ENCODE data around the gene MSH5. TPM values are rescaled to one million over a fixed set of nuclear protein-coding genes. Genes with fewer than 3 reads are reported as not detected.
A peak's percentile ranks its signal among the peaks of the same experiment; 100 is the strongest.

The MSH5 gene
- total and polyA plus RNA-seq, 2 of the 13 experiments (the other 11 are each of a cell fraction or from before 2014, with no cell fraction given): 10.2 to 38.7 TPM

DNA sequence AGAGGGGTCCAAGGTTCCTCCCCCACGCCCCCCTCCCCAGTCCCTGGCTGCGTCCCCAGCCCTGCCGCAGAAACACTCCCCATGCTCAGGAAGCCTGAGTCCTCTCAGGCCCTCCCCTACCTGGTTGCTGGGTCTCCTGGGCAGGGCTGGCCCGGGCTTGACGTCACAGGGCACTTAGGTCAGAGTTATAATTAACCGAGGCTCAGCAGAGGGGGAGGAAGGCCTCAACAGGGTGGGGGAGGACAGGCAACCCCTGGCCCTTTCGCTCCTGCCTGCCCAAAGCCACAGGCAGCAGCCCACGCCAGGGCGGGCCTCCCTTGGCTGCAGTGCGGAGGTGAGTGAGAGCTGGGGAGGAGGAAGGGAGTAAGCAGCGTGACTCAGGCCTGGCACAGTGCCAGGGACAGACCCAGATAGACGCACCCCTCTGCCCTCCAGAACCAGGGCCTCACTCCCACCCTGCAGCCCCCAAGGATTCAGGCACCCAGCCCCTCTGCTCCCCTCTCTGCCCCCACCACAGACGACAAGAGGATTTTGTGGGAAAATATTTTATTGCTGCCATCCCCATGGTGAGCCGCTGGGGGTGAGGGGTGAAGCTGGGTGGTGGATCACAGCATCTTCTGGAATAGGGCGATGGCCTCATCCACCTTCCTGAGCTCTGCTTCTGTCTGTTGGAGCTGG, 37.3 kb downstream of the MSH5 start, which contains the start of gene VWA7:
TSS of gene VWA7 (minus strand) at position 340 of the 678 bp plus-strand sequence. CDS start 549 bp downstream, outside the sequence.
- H3K9ac ChIP-seq (ENCODE audit: insufficient read depth, low read depth, low read length): peak within 1 kb of the TSS; percentile 62
- peak within 1 kb of the TSS; percentile 88 for H3K4me2 ChIP-seq (ENCODE audit: low read depth, low read length)
- no peaks in the 10 kb centered on the region for H3K79me2 ChIP-seq (ENCODE audit: insufficient read depth, low read length)
- no peaks in the 10 kb centered on the region for H3K9me3 ChIP-seq (ENCODE audit: low read length)
- peak; percentile 85 for DNase-seq (ENCODE audit: low spot score)
- H3K4me1 ChIP-seq (ENCODE audit: insufficient read depth, low read length): peaks cover 57% of the 10 kb centered on the region
- no peak within 1 kb of the TSS for H2AFZ ChIP-seq (ENCODE audit: low read length)
- peak within 1 kb of the TSS; percentile 45 to 72 (median 48) for H3K4me3 ChIP-seq (replicated peaks in 1 of 3; ENCODE audit: insufficient read depth in 1 of 3, low read depth in 2 of 3, low read length in 3 of 3)
- peaks cover 23 to 27% of the 10 kb centered on the region in 2 experiments for H3K36me3 ChIP-seq (replicated peaks in 1 of 2; ENCODE audit: control insufficient read depth in 1 of 2, insufficient read depth in 2 of 2, low read length in 2 of 2)
- BruUV-seq (replicated peaks): no TSS peak
- peak within 1 kb of the TSS; percentile 70 for H3K27ac ChIP-seq (ENCODE audit: extremely low read length, insufficient read depth, low read length)
- ChIA-PET POLR2A (interaction anchor here (0.9 to 8.2 kb wide), 25 partner anchors 10 to 235 kb away, joined by 3 to 66 read pairs (median 6); partner anchors contain the start of genes BAG6, C6orf47, CLIC1 and DDX39B), CTCF (ENCODE audit: low intra/inter-chr PET ratio, low total read pairs) (no interaction called here)
- whole genome bisulfite sequencing (ENCODE audit: low lambda C conversion rate): 17% methylated on average over 13 of the region's 15 CpGs
- FAIRE-seq: peak; percentile 86
- no peaks in the 10 kb centered on the region for H4K20me1 ChIP-seq (ENCODE audit: insufficient read depth, low read length)
- peak; percentile 65 for ATAC-seq
- in situ Hi-C loops (cut with HindIII; ENCODE audit: extremely low pct_ligation_motif_present, low pct_unique_long_range_greater_than_20kb): no loop called here
- intact Hi-C loops (cut with micrococcal nuclease; ENCODE audit: unreplicated experiment): loop anchor here (10.0 kb wide), 1 partner anchor 148 kb away; the partner anchor contains the start of gene C2
- H3K27me3 ChIP-seq (ENCODE audit: control insufficient read depth in 1 of 2, insufficient read depth in 2 of 2, low read length in 2 of 2): no peaks in the 10 kb centered on the region
- TF ChIP-seq NCOA5 (CRISPR knock-in tag; IDR thresholded peaks at IDR 0.05) (no peak), KLF16 (CRISPR knock-in tag; IDR thresholded peaks at IDR 0.05) (peak in 1 of 2 experiments; percentile 77; a peak in 2 of 4 replicates), SAP130 (CRISPR knock-in tag; IDR thresholded peaks at IDR 0.05; ENCODE audit: low read depth) (peak; percentile 88), FOXC1 (CRISPR knock-in tag; IDR thresholded peaks at IDR 0.05; ENCODE audit: borderline replicate concordance) (peak; percentile 86; the same call in 1 of the 2 replicates), RFX1 (IDR thresholded peaks at IDR 0.05) (no peak), ZNF530 (CRISPR knock-in tag; IDR thresholded peaks at IDR 0.05; ENCODE audit: low read depth) (no peak), ZSCAN21 (CRISPR knock-in tag; IDR thresholded peaks at IDR 0.05; ENCODE audit: borderline replicate concordance) (peak; percentile 35; the same call in 1 of the 2 replicates), KDM3A (CRISPR knock-in tag; IDR thresholded peaks at IDR 0.05; ENCODE audit: low read depth) (peak; percentile 72; the same call in 1 of the 2 replicates), JARID2 (CRISPR knock-in tag; IDR thresholded peaks at IDR 0.05; ENCODE audit: insufficient replicate concordance) (no peak), CC2D1A (CRISPR knock-in tag; IDR thresholded peaks at IDR 0.05) (no peak)
- TF ChIP-seq, protein P1, sequence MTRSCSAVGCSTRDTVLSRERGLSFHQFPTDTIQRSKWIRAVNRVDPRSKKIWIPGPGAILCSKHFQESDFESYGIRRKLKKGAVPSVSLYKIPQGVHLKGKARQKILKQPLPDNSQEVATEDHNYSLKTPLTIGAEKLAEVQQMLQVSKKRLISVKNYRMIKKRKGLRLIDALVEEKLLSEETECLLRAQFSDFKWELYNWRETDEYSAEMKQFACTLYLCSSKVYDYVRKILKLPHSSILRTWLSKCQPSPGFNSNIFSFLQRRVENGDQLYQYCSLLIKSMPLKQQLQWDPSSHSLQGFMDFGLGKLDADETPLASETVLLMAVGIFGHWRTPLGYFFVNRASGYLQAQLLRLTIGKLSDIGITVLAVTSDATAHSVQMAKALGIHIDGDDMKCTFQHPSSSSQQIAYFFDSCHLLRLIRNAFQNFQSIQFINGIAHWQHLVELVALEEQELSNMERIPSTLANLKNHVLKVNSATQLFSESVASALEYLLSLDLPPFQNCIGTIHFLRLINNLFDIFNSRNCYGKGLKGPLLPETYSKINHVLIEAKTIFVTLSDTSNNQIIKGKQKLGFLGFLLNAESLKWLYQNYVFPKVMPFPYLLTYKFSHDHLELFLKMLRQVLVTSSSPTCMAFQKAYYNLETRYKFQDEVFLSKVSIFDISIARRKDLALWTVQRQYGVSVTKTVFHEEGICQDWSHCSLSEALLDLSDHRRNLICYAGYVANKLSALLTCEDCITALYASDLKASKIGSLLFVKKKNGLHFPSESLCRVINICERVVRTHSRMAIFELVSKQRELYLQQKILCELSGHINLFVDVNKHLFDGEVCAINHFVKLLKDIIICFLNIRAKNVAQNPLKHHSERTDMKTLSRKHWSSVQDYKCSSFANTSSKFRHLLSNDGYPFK (CRISPR knock-in tag; IDR thresholded peaks at IDR 0.05; ENCODE audit: borderline replicate concordance): no peak; the same call in 1 of the 2 replicates
- TF ChIP-seq, protein P2, sequence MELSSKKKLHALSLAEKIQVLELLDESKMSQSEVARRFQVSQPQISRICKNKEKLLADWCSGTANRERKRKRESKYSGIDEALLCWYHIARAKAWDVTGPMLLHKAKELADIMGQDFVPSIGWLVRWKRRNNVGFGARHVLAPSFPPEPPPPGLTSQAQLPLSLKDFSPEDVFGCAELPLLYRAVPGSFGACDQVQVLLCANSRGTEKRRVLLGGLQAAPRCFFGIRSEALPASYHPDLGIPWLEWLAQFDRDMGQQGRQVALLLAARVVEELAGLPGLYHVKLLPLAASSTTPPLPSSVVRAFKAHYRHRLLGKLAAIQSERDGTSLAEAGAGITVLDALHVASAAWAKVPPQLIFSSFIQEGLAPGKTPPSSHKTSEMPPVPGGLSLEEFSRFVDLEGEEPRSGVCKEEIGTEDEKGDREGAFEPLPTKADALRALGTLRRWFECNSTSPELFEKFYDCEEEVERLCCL (CRISPR knock-in tag; IDR thresholded peaks at IDR 0.05; ENCODE audit: borderline replicate concordance): 0 out of 2 replicates have a peak, but pooled peaks have one; percentile 52
- TF ChIP-seq, protein P3, sequence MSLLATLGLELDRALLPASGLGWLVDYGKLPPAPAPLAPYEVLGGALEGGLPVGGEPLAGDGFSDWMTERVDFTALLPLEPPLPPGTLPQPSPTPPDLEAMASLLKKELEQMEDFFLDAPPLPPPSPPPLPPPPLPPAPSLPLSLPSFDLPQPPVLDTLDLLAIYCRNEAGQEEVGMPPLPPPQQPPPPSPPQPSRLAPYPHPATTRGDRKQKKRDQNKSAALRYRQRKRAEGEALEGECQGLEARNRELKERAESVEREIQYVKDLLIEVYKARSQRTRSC (CRISPR knock-in tag; IDR thresholded peaks at IDR 0.05; ENCODE audit: low read depth): no peak

Data from HepG2 (cell line).